ENCODE results near the gene GPR35. TPM values are rescaled to one million over a fixed set of nuclear protein-coding genes. Genes with fewer than 3 reads are reported as not detected.
A peak's percentile ranks its signal among the peaks of the same experiment; 100 is the strongest.

Gene GPR35
- total and polyA plus RNA-seq, 2 donors (not counting 1 experiment from before 2014, with no cell fraction given) = 1.2 TPM; not detected in 1

DNA sequence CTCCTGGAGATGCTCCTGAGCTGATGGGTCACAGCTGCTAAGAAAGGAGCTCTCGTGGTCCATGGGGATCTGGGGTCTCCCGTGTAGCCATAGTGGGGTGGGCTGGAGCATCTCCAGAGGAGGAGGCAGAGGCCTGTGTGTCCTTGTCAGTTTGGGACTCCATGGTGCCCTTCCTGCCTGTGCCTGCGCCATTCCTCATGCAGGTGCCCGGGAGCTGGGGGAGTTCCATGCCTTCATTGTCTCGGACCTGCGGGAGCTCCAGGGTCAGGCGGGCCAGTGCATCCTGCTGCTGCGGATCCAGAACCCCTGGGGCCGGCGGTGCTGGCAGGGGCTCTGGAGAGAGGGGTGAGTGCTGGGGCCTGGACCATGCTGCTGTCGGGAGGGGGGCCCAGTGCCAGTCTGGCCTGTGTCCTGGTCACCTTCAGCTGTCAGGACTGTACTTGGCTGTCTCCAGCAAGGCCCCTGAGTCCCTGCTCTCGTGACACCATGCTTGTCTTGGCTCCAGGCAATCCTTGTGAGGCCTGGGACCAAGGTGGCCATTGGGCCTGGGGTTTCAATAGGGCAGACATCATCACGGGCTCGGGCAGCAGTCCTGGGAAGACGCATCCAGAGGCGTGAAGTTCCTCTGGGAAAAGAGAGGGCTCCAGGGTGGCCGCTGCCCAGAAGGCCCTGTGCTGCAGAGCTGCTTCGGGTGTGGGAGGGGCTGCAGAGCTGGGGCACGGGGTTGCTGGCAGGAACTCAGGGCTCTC, 31.4 kb upstream of the GPR35 start:
- TF ChIP-seq, protein P1, sequence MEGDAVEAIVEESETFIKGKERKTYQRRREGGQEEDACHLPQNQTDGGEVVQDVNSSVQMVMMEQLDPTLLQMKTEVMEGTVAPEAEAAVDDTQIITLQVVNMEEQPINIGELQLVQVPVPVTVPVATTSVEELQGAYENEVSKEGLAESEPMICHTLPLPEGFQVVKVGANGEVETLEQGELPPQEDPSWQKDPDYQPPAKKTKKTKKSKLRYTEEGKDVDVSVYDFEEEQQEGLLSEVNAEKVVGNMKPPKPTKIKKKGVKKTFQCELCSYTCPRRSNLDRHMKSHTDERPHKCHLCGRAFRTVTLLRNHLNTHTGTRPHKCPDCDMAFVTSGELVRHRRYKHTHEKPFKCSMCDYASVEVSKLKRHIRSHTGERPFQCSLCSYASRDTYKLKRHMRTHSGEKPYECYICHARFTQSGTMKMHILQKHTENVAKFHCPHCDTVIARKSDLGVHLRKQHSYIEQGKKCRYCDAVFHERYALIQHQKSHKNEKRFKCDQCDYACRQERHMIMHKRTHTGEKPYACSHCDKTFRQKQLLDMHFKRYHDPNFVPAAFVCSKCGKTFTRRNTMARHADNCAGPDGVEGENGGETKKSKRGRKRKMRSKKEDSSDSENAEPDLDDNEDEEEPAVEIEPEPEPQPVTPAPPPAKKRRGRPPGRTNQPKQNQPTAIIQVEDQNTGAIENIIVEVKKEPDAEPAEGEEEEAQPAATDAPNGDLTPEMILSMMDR (conservative IDR thresholded peaks at IDR 0.05 in 1 of 2, IDR thresholded peaks at IDR 0.05 in 1 of 2; ENCODE audit: low read depth in 1 of 2, low read length in 2 of 2) = no peak
- TF ChIP-seq EZH2 (IDR thresholded peaks at IDR 0.05; ENCODE audit: low read length, missing control alignments) = no peak
- Histone ChIP-seq H3K27me3 (ENCODE audit: control insufficient read depth, insufficient read depth, low read length) (no peaks in the 10 kb centered on the region), H3K9me3 (ENCODE audit: control insufficient read depth, insufficient read depth, low read depth, low read length) (no peaks in the 10 kb centered on the region), H3K36me3 (ENCODE audit: control insufficient read depth, insufficient read depth, low read length) (peaks cover 15% of the 10 kb centered on the region), H3K27ac (ENCODE audit: insufficient read depth, low read length) (no peak overlapping the region), H3K4me2 (ENCODE audit: extremely low read depth, insufficient read depth, low read length) (no peak overlapping the region), H4K20me1 (ENCODE audit: control insufficient read depth, extremely low read depth, insufficient read depth, low read length) (no peaks in the 10 kb centered on the region), H3K9ac (ENCODE audit: insufficient read depth, low read length) (no peak overlapping the region), H2AFZ (ENCODE audit: low read length) (no peak overlapping the region), H3K79me2 (ENCODE audit: control insufficient read depth, insufficient read depth, low read length) (peaks cover 6% of the 10 kb centered on the region), H3K4me1 (ENCODE audit: control insufficient read depth, extremely low read depth, insufficient read depth, low read length) (no peaks in the 10 kb centered on the region), H3K4me3 (replicated peaks in 1 of 4; ENCODE audit: control extremely low read depth in 1 of 4, insufficient read depth in 1 of 4, low read depth in 3 of 4, low read length in 4 of 4) (no peak overlapping the region)
- DNase-seq (ENCODE audit: low read depth in 2 of 2) = no peak

DNA sequence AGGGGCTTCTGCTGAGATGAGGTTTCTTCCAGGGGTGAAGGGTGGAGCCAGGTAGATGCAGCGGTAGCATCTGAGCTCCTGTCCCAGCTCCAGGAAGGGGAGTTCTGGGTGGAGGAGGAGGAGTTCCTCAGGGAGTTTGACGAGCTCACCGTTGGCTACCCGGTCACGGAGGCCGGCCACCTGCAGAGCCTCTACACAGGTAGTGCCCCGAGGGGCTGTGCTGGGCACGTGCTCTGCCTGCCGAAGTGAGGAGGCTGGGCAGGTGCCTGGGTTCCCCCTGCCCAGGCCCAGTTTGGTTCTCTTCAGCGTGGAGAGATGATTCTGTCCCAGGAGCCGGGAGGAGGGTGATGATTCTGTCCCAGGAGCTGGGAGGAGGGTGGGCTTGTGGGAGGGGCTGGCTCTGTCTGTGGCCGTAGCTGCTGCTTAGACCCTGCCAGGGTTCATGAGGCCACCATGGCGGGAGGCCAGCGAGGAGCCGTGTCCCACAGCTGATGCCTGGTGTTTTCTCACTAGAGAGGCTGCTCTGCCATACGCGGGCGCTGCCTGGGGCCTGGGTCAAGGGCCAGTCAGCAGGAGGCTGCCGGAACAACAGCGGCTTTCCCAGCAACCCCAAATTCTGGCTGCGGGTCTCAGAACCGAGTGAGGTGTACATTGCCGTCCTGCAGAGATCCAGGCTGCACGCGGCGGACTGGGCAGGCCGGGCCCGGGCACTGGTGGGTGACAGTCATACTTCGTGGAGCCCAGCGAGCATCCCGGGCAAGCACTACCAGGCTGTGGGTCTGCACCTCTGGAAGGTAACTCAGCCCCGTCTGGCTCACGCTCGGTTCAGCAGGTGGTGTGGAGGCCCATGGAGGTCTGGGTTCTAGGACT, 30.5 kb upstream of the GPR35 start:
- Histone ChIP-seq H3K79me2 (ENCODE audit: control insufficient read depth, insufficient read depth, low read length) (peaks cover 6% of the 10 kb centered on the region), H2AFZ (ENCODE audit: low read length) (no peak overlapping the region), H3K27me3 (ENCODE audit: control insufficient read depth, insufficient read depth, low read length) (no peaks in the 10 kb centered on the region), H3K4me2 (ENCODE audit: extremely low read depth, insufficient read depth, low read length) (no peak overlapping the region), H3K27ac (ENCODE audit: insufficient read depth, low read length) (no peak overlapping the region), H3K36me3 (ENCODE audit: control insufficient read depth, insufficient read depth, low read length) (peaks cover 14% of the 10 kb centered on the region), H3K9ac (ENCODE audit: insufficient read depth, low read length) (no peak overlapping the region), H3K9me3 (ENCODE audit: control insufficient read depth, insufficient read depth, low read depth, low read length) (no peaks in the 10 kb centered on the region), H4K20me1 (ENCODE audit: control insufficient read depth, extremely low read depth, insufficient read depth, low read length) (no peaks in the 10 kb centered on the region), H3K4me1 (ENCODE audit: control insufficient read depth, extremely low read depth, insufficient read depth, low read length) (no peaks in the 10 kb centered on the region), H3K4me3 (replicated peaks in 1 of 4; ENCODE audit: control extremely low read depth in 1 of 4, insufficient read depth in 1 of 4, low read depth in 3 of 4, low read length in 4 of 4) (no peak overlapping the region)
- TF ChIP-seq, protein P1 (conservative IDR thresholded peaks at IDR 0.05 in 1 of 2, IDR thresholded peaks at IDR 0.05 in 1 of 2; ENCODE audit: low read depth in 1 of 2, low read length in 2 of 2) = no peak
- no peak for TF ChIP-seq EZH2 (IDR thresholded peaks at IDR 0.05; ENCODE audit: low read length, missing control alignments)
- DNase-seq (ENCODE audit: low read depth in 2 of 2) = no peak

DNA sequence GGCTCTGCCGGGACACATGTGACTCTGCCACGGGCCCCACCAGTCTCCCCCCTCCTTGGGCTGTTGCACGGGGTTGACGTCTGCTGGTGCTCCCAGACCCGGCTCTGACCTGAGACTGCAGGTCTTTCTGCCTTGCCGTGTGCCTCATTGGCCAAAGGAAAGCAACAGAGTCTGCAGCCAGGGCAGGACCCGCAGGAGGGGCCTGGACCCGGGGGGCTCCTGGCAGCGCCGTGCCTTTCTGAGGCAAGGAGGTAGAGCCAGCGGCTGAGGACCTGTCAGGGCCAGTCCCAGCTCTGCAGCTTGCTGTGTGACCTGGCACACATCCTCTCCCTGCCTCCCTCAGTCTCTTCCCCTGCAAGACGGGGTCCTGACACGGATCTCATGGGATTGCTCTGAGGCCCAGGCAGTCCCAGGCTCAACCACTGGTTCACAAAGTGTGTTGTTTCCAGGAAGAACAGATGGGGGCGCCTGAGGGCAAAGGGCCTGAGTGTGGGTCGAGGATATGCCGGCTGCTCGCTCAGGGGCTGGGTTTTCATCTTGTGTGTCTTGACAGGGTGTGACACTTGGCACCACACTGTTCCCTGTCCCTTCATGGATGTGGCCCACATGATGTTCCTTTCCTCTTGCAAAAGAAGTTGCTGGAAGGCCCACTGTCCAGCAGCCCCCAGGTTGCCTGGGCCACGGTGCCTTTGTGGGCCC, 29.8 kb upstream of the GPR35 start:
- Histone ChIP-seq H3K79me2 (ENCODE audit: control insufficient read depth, insufficient read depth, low read length) (peaks cover 3% of the 10 kb centered on the region), H3K4me1 (ENCODE audit: control insufficient read depth, extremely low read depth, insufficient read depth, low read length) (no peaks in the 10 kb centered on the region), H2AFZ (ENCODE audit: low read length) (no peak overlapping the region), H3K36me3 (ENCODE audit: control insufficient read depth, insufficient read depth, low read length) (peaks cover 14% of the 10 kb centered on the region), H4K20me1 (ENCODE audit: control insufficient read depth, extremely low read depth, insufficient read depth, low read length) (no peaks in the 10 kb centered on the region), H3K9me3 (ENCODE audit: control insufficient read depth, insufficient read depth, low read depth, low read length) (no peaks in the 10 kb centered on the region), H3K27ac (ENCODE audit: insufficient read depth, low read length) (no peak overlapping the region), H3K4me2 (ENCODE audit: extremely low read depth, insufficient read depth, low read length) (no peak overlapping the region), H3K27me3 (ENCODE audit: control insufficient read depth, insufficient read depth, low read length) (no peaks in the 10 kb centered on the region), H3K9ac (ENCODE audit: insufficient read depth, low read length) (no peak overlapping the region), H3K4me3 (replicated peaks in 1 of 4; ENCODE audit: control extremely low read depth in 1 of 4, insufficient read depth in 1 of 4, low read depth in 3 of 4, low read length in 4 of 4) (no peak overlapping the region)
- DNase-seq (ENCODE audit: low read depth in 2 of 2) = peak in 1 of 2 donors; percentile 19
- no peak for TF ChIP-seq EZH2 (IDR thresholded peaks at IDR 0.05; ENCODE audit: low read length, missing control alignments)
- TF ChIP-seq, protein P1 (conservative IDR thresholded peaks at IDR 0.05 in 1 of 2, IDR thresholded peaks at IDR 0.05 in 1 of 2; ENCODE audit: low read depth in 1 of 2, low read length in 2 of 2) = peak; percentile 13 to 33
